Renal cortex interstitium (tissue), 11 donors: ENCODE results near the gene CHN1. TPM values are rescaled to one million over a fixed set of nuclear protein-coding genes. Genes with fewer than 3 reads are reported as not detected.

Source experiments
- DNase-seq, 11 donors: peaks; one replicate each; pipeline ENCODE4 v3.0.0-alpha.2; 2013; ENCODE audit warnings: low read depth in 9 of 11, low spot score in 4 of 11; ENCODE audit errors: extremely low read depth in 1 of 11
- polyA plus RNA-seq, 3 donors: library from polyadenylated mRNA; unstranded; fragments of 120-200 nt; gene quantifications; one replicate each; pipeline ENCODE4 v1.2.1, GENCODE V29; 2013; ENCODE audit not compliant: insufficient read length in 3 of 3

Gene CHN1
- polyA plus RNA-seq, 3 donors = 24.2 to 40.3 (median 28.9) TPM

DNA sequence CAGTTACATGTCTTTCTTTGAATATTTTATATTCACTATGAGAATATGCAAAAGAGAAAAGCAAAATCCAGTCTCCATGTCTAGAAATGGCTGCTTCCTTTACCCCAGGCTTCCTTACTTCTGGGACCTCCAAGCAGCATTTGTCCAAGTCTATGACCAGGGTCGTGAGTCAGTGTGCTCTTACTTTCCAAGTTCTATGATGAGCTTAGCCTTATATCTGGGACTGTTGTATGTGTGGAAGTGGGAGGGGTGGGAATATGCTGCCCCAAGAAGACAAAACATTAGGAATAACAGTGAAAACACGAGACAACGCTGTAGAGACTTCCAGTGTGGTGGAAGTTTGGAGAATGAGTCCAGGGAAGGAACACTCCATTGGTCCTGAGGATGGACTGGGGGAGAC, 219.7 kb downstream of the CHN1 start:
- DNase-seq = no peak

DNA sequence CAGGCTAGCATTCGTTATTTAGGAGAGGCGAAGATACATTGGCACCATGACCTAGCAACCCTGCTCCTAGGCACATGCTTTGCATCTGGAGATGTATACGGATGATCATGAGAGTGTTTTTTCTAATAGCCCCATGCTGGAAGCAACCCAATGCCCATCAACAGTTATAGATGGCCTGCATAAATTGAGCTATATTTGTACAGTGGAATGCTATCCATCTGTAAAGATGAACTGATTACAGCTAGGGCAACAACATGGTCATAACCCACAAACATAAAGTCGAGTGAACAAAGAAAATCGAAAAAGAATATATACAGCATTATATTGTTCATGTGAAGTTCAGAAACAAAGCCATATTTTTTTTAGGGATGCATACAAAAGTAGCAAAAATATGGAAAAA, 220.3 kb downstream of the CHN1 start:
- no peak for DNase-seq

DNA sequence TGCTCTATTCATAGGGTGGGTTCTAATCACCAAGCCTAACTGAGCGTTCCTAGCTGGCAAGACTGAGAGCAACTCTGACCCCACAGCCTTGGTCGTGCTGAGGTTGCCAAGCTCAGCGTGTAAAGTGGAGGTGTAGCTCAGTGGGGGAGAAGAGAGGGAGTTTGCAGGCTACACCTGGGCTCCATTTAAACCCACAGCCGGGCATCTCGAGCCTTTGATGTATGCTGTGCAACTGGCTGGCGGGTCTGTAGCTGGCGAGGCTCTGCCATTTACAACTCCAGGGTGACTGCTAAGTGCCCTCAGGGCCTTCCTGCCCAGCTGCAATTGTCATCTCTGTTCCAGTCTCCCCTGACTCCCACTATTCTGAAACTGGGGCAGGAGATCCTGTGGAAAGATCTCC, 220.9 kb downstream of the CHN1 start:
- DNase-seq = no peak

DNA sequence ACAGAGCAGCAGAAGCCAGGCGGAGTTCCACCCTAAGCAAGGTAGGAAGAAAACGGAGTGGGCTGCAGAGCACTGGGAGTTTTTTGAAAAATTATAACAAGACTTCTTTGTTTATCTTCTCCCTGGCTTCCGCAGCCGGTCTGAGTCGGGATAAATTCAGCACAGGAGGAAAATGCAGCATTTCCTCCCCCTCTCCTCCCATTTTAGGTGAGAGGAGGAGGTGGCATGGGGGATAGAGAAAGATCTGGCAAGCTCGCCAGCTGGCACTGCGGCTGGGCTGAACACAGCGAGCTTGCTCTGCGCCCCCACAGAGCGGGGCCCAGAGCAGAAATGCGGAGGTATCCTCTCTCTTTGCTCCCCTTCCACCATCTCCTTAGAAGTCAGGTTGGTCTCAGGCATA, 223.2 kb downstream of the CHN1 start:
- no peak for DNase-seq

DNA sequence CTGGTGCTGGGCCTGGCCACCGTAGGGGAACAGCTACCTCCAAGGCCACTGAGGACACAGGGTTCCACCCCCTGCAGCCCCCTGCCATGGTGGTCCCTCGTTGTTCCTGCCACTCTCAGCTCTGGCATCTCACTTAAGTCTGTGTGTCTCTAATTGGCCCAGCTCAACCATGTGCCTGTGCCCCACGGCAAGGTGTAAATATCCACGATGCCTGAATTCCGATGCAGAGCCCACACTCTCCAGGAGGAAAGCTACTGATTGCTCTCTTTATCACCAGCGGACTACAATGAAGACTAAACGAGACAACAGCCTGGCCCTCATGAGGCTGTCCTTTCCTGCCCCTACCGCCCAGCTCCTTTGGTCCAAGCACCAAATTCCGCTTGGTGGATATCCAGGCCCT, 223.9 kb downstream of the CHN1 start:
- DNase-seq = no peak

DNA sequence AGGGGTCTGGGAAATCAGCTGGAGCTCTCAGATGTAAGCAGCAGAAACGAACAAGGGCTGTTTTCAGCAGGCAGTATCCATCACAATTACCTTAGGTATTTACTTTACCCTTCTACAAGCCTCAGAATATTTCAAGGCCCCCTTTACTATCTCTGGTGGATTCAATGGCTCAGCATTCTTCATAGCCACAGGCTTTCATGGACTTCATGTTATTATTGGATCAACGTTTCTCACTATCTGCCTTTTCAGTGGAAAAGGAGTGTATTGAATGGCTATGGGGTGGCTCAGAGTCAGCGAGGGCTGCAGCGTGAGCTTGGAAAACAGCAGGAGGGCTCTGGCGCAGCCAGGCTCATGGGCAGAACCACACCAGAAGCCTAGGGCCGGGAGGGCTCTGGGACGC, 224.3 kb downstream of the CHN1 start:
- no peak for DNase-seq

DNA sequence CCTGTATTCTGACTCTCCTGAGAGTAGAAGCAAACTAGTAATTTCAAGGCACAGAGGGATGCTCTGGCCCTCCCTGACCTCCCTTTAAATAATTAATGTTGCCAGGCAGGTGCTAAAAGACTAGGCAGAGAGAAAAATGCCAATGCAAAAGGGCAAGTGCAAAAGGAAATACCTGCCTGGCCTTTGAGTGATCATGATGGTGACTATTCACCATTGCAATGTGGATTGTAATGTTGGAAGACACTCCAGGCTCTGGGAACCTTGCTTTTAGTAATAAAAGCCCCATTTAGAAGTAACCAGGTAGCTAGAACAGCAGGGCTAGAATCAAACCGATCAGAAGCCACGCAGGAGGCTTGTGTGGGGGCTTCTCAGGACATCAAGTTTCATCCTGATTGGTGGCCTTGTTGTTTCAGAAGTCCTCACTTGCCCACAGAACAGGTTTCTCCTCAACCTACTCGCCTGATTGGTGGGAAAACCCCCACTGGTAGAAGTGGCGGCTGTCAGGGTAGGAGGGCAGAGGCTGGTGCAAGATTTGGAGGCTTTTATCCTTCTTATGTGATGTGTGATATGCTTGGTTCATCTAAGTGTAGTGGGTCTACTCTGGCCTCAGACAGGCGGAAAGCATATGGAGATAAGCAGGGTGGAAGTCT, 224.9 kb downstream of the CHN1 start:
- no peak for DNase-seq

DNA sequence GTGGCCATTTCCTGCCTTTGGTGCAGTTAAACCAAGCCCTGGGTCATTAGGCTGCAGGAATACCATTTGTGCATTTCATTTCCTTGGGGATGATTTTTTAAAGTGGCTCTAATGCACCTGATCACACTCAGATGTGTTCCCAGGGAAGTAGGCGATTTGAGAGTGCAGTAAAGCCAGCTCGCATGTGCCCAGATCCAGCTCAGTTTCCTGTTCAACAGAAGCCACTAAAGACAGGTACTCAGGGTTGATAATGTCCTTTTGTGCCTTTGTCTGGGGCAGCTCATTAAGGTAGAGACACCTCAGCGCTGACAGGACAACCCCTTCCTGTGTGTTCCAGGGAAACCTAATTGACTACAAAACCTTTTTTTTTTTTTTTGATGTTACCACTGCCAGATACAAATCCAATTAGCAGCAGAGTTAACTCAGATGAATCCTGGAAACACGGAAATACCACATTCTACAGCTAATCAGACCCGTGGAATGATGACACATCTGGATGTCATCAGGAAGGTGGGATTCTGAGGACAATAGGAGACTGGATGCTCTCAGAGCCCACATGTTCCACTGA, 225.7 kb downstream of the CHN1 start:
- DNase-seq = no peak

DNA sequence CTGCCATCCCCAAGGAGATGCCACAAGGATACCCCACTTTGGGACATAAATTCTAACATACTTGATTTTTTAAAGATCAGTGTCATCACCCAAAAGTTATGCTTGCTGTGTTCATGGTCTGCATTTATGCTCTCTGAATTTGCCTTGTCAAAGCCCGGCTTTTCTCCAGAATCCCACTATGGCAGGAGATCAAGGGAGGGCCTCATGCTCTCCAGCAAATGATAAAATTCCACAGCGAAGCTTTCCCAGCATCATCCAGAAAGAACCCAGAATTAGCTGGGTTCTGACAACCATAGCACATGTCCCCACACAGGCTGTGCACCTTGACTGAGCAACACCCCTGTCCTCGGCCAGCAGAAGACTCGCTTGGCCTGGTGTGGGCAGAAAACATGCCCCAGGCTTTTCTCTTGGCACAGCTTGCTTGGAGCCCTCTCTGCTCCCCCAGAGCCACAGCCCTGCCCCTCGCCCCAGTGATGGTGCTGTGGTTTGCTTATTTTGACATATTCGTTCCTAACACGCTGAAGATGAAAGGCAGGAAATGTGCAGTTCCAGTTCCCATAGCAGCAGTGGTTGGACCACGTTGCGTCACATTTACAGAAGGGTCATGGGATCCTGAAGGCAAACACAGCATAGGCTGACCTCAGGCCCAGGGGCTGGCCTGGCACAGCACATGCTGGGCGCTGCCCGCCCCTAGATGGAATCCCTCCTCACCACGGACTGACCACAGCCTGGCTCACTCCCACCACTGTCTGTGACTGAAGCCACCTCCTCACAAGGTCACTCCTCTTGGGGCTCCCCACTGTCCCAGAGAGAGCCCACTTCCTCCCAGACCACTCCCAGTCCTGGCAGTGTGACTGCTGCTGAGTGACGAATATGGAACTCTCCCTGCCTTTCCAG, 226.8 kb downstream of the CHN1 start:
- no peak for DNase-seq

DNA sequence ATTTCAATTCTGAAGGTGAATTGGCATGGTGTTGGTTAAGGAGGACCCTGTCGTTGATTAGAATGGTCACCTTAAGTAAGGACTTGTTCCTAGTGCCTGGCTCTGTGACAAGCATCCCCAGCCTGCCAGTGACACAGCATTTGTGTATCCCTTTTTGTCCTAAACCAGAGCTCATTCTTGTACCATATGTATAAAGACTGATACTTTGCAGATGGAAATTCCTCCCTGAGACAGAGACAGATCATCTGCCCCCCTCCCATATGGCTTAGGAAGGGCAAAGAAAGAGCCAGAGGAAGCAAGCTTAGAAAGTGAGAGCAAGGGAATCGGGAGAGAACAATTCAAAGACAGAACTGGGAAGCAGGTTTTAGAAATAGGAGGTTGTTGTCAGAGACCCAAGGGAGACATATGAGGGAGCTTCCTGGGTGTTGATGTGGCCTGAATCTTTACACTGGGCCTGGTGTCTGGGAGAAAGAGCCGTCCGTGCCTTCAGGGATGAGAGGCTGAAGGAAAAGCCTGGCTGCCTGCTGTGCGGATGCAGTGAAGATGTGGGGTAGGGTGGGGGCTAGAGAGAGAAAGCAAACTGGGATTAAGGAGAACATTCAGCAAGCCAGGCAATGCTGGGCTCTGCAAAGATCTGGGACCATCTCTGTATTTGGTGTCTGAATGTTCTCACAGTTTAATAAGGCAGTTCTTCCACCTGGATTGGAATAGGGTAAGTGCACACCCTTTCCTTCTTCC, 227.7 kb downstream of the CHN1 start:
- DNase-seq = no peak

DNA sequence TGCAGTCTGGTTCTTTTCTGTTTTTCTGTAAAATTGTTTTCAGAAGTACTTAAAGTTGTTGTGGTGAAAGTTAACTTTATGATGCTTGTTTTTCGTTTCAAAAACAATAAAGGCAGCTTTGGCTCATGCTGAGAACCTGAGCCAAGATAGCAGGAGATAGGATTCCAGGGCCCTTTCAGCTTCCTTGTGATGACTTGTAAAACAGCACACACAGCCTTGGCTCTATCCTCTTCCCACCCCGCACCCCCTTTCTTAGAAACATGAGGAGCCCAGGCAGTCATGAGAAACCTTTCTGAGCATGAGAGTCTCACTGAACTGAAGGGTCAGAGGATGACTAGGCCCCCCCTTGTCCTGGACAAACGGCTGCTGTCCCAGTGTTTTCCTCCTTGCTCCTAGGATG, 228.5 kb downstream of the CHN1 start:
- DNase-seq = no peak

DNA sequence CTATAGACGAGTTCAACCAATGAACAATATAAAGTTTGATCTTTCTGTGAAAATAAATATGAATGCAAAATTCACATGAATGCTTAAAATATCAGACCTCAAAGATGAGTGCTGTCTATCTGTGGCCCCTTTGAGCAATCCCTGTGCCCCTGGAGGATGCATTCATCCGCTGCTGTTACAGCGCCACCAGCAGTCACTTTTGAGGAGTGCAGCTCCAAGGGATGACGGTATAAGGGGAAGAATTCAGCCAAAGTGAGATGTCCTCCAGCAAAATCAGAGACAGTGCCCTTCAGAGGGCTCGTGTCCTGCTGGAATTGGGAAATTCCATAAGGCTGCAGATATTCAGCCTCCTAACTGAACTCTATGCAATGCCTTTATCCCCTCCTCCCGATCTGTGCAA, 229.0 kb downstream of the CHN1 start:
- no peak for DNase-seq

DNA sequence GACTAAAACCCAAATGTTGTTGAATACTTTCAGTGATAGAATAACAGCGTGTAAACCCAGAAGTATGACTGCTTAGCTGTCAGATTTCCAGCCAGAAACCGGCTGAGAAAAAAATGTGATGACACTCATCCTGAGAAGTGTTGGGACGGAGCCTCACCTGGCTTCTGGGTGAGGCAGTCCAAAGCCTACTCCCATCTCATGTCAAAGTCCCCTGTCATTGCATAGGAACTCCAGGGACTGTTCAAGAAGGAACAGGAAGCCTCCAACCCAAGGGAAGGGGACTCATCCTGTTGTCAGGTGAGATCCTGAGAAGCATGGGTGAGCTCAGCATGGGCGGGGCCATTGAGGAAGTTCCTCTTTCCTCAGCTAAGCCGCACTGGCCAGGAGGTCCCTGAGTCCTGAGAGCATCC, 229.6 kb downstream of the CHN1 start:
- DNase-seq = no peak

DNA sequence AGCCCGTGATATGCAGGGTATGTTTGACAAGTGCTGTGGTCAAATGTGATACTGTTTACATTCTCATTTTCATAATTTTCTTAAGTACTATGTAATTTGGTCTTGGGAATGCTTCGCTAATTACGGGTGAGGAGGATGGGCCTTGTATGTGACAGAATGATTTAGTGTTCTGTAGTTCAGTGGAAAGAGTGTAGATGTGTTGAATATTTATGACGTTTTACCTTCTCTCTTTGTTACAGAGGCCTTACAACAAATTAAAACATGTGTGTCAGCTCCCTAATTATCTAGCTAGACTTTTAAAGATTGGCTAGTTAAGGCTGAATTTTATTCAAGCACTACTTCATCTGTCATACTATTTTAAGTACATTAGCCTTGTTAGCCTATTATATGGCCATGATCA, 230.3 kb downstream of the CHN1 start:
- DNase-seq = no peak

DNA sequence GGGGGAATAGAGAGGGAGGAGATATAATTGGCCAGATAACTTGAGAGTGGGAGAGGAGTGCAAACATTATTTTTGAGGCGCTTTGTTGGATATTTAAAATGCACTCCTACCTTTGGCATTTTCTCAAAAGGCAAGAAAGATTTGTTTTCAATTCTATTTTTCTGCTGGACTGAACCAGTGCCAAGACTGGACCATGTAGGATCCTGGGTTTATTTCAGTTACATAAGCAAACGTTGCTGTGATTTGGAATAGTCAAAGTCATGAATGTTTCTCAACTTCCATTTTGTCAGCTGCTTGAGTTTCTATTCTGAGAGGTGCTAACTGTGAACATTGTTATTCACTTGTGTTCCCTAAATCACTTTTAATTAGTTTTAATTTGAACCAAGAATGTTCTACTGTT, 232.0 kb downstream of the CHN1 start:
- DNase-seq = no peak

DNA sequence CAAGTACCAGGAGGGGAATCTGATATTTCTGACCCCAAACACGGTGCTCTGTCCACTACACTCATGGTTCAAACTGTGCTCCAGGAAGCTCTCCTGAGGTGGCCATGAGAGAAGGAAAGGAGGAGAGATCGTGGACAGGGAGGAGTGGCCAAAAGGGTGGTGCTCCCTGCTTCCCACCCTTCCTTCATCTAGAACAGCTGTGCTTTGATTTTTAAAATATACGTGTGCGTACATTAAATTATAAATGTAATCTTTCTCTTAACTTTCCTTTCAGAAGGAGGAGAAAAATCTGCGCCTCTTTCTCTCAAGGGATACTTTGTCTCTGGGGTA, 232.7 kb downstream of the CHN1 start:
- no peak for DNase-seq

DNA sequence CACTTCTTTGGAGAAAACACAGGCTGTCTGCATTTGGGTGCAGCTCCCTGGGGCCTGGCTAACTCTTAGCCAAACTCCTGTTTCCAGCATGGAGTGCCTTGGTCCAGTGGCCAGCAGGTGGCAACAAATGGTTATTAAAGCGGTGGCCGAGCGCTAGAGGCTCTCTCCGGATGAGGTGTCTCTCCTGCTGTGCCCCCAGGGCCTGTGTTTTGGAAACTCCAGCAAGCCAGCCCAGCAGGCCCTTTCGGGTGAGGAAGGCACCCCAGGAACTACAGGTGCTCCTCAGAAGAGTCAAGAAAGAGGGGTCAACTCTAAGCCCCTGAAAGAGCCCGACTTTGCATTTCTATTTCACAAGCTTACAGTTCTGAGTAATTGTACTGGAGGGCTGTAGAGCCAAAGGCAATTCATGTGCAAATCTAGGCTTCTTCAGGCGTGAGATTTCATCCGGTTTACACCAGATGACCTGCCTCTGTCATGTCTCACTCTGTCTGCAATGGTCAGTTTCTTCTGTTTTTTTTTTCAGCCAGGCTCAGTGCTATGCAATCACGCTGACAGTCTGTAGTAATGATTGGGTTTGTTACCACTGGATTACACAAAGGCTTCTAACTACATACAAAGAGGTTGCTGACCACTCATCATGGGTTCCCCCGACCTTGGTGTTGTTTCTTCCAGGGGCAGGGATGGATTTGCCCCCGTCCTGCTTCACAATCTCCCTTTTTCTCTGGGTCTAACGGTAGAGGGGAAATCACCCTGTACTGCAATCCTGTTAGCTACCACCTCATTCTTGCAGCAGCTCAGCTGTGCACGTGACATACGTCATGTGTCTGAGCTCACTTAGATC, 233.3 kb downstream of the CHN1 start:
- DNase-seq = peak in 10 of 11 donors; percentile 47 to 77 (median 64)

DNA sequence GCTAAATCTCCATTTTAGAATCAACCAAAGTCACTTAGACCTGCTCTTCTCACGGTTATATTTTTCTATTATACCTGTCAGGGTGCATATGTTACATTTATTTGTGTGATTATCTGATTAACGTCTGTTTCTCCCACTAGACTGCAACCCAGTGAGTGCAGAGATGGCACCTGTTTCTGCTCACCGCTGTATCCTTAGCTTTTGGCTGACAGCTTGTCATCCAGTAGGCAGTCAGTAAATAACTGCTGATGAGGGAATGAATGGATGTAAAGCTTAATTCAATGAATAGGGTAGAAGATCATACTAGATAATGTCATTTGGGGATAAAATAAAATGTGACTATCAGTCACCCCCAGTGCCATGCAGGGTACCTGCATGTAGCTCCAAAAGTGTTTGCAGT, 234.0 kb downstream of the CHN1 start:
- no peak for DNase-seq

DNA sequence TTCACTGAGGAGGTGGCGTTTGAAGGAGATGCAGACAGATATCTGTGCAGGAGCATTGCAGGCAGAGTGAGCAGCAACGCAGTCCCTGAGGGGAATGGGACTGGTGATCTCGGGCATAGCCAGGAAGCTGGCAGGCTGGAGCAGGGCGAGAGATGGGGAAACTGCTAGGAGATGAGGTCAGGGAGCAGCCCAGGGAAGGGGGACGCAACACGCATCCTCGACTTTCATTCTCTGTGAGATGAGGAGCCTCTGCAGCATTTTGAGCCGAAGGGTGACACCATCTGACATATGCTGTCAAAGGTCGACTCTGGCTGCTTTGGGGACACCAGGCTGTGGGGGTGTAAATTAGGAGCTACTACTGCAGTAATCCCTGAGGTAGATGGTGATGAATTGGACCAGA, 236.6 kb downstream of the CHN1 start:
- no peak for DNase-seq
